ENCODE measurements around the gene CD46.

Gene CD46

DNA sequence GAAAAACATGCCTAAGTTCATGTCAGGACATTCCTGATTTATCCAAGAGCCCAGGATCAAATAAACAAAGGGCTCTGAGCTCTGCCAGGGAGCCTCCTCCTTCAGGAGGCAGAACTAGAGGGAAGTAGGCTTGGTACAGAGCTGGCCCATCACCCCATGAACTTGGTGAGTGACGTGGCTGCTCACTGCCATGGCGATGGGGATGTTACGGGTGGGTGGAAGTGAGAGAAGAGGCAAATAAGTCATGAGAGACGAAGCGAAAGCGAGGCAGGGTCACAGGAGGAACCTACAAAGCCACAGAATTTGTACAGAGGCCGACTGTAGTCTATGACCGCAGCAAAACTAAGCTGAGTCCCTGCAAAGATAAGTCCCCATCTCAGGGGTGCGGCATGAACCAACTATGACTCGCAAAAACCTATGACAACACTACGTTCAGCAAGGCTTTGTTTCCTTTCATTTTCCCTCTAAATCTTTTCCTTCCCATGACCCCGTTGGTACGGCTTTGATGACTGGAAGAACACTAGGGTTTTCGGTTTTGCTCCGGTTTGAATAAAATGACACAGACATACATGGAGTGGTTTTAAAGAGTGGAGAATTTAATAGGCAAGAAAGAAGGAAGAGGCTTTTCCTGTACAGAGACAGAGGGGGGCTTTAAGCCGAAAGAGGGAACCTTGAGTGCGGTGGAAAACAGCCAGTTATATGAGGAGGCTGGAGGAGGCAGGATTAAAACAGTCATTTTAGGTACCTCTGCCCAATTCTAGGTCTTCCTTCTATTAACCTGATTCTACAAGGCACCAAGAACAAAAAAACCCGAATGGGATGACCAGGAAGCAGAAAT is 74.1 kb downstream of the CD46 start:
- no peaks in the 10 kb centered on the region for H3K27me3 ChIP-seq
- no peaks in the 10 kb centered on the region for H3K9me3 ChIP-seq
- peak overlapping the region; percentile 50 to 78 for H3K4me3 ChIP-seq (ENCODE audit: low read depth in 1 of 2, low read length in 1 of 2)
- TF ChIP-seq, protein P1, sequence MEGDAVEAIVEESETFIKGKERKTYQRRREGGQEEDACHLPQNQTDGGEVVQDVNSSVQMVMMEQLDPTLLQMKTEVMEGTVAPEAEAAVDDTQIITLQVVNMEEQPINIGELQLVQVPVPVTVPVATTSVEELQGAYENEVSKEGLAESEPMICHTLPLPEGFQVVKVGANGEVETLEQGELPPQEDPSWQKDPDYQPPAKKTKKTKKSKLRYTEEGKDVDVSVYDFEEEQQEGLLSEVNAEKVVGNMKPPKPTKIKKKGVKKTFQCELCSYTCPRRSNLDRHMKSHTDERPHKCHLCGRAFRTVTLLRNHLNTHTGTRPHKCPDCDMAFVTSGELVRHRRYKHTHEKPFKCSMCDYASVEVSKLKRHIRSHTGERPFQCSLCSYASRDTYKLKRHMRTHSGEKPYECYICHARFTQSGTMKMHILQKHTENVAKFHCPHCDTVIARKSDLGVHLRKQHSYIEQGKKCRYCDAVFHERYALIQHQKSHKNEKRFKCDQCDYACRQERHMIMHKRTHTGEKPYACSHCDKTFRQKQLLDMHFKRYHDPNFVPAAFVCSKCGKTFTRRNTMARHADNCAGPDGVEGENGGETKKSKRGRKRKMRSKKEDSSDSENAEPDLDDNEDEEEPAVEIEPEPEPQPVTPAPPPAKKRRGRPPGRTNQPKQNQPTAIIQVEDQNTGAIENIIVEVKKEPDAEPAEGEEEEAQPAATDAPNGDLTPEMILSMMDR (IDR thresholded peaks at IDR 0.05): peak; percentile 31
- no peaks in the 10 kb centered on the region for H3K36me3 ChIP-seq
- peak overlapping the region; percentile 97 for H3K27ac ChIP-seq
- peaks cover 60 to 77% of the 10 kb centered on the region in 2 experiments for H3K4me1 ChIP-seq (ENCODE audit: control insufficient read depth in 1 of 2, insufficient read depth in 1 of 2, low read depth in 1 of 2, low read length in 1 of 2)

GRCh38 chr1:207826557-207827487 is 75.0 kb downstream of the CD46 start:
- no peaks in the 10 kb centered on the region for H3K36me3 ChIP-seq
- H3K4me1 ChIP-seq (ENCODE audit: control insufficient read depth in 1 of 2, insufficient read depth in 1 of 2, low read depth in 1 of 2, low read length in 1 of 2): peaks cover 60 to 71% of the 10 kb centered on the region in 2 experiments
- TF ChIP-seq, protein P1 (IDR thresholded peaks at IDR 0.05): no peak
- H3K9me3 ChIP-seq: no peaks in the 10 kb centered on the region
- H3K27me3 ChIP-seq: no peaks in the 10 kb centered on the region
- peak overlapping the region; percentile 97 for H3K27ac ChIP-seq
- peak overlapping the region; percentile 50 to 78 for H3K4me3 ChIP-seq (ENCODE audit: low read depth in 1 of 2, low read length in 1 of 2)

- TF ChIP-seq, protein P1 (IDR thresholded peaks at IDR 0.05): no peak
- H3K27me3 ChIP-seq: no peaks in the 10 kb centered on the region
- H3K4me3 ChIP-seq (ENCODE audit: low read depth in 1 of 2, low read length in 1 of 2): no peak overlapping the region
- peak overlapping the region; percentile 97 for H3K27ac ChIP-seq
- no peaks in the 10 kb centered on the region for H3K9me3 ChIP-seq
- H3K4me1 ChIP-seq (ENCODE audit: control insufficient read depth in 1 of 2, insufficient read depth in 1 of 2, low read depth in 1 of 2, low read length in 1 of 2): peaks cover 60 to 65% of the 10 kb centered on the region in 2 experiments
- H3K36me3 ChIP-seq: no peaks in the 10 kb centered on the region
These were observed 75.6 kb downstream of the CD46 start for GRCh38 chr1:207827488-207827830.

DNA sequence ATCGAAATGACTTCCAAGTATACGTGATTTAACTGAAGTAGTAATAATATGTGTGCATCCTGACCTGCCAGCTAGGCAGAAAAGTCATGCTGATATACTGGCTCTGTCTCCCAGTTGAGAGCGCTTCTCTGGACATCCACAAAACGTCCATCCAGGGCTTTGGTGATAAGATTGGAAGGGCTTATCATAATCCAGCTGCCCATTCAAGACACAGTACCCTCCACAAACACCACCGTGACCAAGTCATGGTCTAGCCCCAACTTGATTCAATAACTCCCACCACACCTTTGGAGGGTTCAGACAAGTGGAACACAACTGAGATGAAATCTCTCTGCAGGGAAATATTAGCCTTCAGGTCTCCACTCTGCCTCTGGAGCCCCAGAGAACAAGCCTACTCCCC is 76.2 kb downstream of the CD46 start:
- H3K27me3 ChIP-seq: no peaks in the 10 kb centered on the region
- no peaks in the 10 kb centered on the region for H3K36me3 ChIP-seq
- no peaks in the 10 kb centered on the region for H3K9me3 ChIP-seq
- H3K27ac ChIP-seq: peak overlapping the region; percentile 97
- H3K4me3 ChIP-seq (ENCODE audit: low read depth in 1 of 2, low read length in 1 of 2): peak overlapping the region in 1 of 2 experiments; percentile 9
- TF ChIP-seq, protein P1 (IDR thresholded peaks at IDR 0.05): no peak
- H3K4me1 ChIP-seq (ENCODE audit: control insufficient read depth in 1 of 2, insufficient read depth in 1 of 2, low read depth in 1 of 2, low read length in 1 of 2): peaks cover 58 to 61% of the 10 kb centered on the region in 2 experiments

DNA sequence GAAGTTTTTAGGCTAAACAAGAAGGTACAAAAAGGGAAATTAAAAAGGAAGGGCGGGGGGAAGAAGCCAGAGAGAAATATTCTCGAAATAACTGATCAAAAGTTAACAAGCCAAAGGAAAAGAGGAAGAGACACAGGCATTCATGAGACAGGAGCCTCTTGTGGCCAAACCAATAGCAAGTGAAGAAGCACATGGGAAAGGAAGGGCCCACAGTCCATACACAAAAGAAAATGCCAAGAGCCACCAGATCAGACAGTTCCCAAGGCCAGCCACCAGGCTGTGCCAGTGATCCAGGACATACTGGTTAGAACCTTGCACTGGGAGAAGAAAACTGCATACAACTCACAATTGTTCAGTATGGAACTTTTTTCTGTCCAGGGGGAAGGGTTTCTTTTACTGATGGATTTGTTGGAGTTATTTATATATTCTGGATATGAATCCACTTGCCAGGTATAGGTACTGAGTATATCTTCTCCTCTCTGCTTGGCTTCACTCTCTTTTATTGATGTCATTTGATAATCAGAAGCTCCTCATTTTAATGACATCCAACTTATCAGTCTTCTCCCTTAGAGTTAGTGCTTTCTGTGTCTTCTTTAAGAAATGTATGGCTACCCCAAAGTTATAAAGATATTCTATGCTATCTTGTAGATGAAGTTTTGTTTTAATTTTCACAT is 76.8 kb downstream of the CD46 start:
- H3K27me3 ChIP-seq: no peaks in the 10 kb centered on the region
- no peaks in the 10 kb centered on the region for H3K9me3 ChIP-seq
- H3K27ac ChIP-seq: peak overlapping the region; percentile 97
- H3K4me3 ChIP-seq (ENCODE audit: low read depth in 1 of 2, low read length in 1 of 2): peak overlapping the region in 1 of 2 experiments; percentile 9
- TF ChIP-seq, protein P1 (IDR thresholded peaks at IDR 0.05): peak; percentile 85
- no peaks in the 10 kb centered on the region for H3K36me3 ChIP-seq
- H3K4me1 ChIP-seq (ENCODE audit: control insufficient read depth in 1 of 2, insufficient read depth in 1 of 2, low read depth in 1 of 2, low read length in 1 of 2): peaks cover 56 to 61% of the 10 kb centered on the region in 2 experiments
